ENCODE measurements around the gene ANKRA2. TPM values are rescaled to one million over a fixed set of nuclear protein-coding genes. Genes with fewer than 3 reads are reported as not detected.

ANKRA2 gene
- total and polyA plus RNA-seq, 10 of the 15 experiments (the other 5 are each of a cell fraction or from before 2014, with no cell fraction given), result 12.3 to 47.1 (median 21.9) TPM

- TF ChIP-seq HSF1 (IDR thresholded peaks at IDR 0.05; ENCODE audit: low read depth, low read length) (no peak), NFXL1 (IDR thresholded peaks at IDR 0.05; ENCODE audit: borderline replicate concordance) (no peak), ZNF24 (IDR thresholded peaks at IDR 0.05) (no peak), GATAD2B (conservative IDR thresholded peaks at IDR 0.05; ENCODE audit: low read depth) (no peak), CBX5 (IDR thresholded peaks at IDR 0.05; ENCODE audit: low read depth) (no peak)
These were observed 6.5 kb downstream of the ANKRA2 start (continued) for GRCh38 chr5:73558950-73559349.

- intact Hi-C loops (cut with micrococcal nuclease; ENCODE audit: unreplicated experiment), result no loop called here
- DNase-seq (ENCODE audit: low read depth, low spot score), result no peak
- no peak for FAIRE-seq
- BruUV-seq (replicated peaks), result no TSS peak
- no peak for ATAC-seq
- Histone ChIP-seq H3K36me3 (ENCODE audit: control insufficient read depth in 2 of 2, insufficient read depth in 2 of 2, low read length in 1 of 2) (no peaks in the 10 kb centered on the region; a peak in 1 of 4 replicates), H3K79me2 (ENCODE audit: control insufficient read depth, insufficient read depth, low read length) (no peaks in the 10 kb centered on the region), H3K27me3 (replicated peaks in 1 of 2; ENCODE audit: control insufficient read depth in 2 of 2, insufficient read depth in 2 of 2, low read length in 1 of 2) (no peaks in the 10 kb centered on the region), H3K9ac (ENCODE audit: control insufficient read depth, insufficient read depth, low read length) (no peak overlapping the region), H3K27ac (ENCODE audit: control insufficient read depth, insufficient read depth) (no peak overlapping the region), H3K4me2 (ENCODE audit: control insufficient read depth, insufficient read depth) (no peak overlapping the region), H3K4me1 (ENCODE audit: control insufficient read depth, insufficient read depth, low read length) (no peaks in the 10 kb centered on the region), H4K20me1 (ENCODE audit: control insufficient read depth, insufficient read depth) (no peaks in the 10 kb centered on the region), H3K4me3 (no peak overlapping the region), H3K9me3 (replicated peaks; ENCODE audit: control insufficient read depth, insufficient read depth, low read length) (no peaks in the 10 kb centered on the region), H2AFZ (ENCODE audit: control insufficient read depth, low read depth, low read length) (no peak overlapping the region)
- POLR2A ChIA-PET, result no interaction called here
- CTCF ChIA-PET, result interaction anchor here (0.9 to 1.3 kb wide), 2 partner anchors 15 to 378 kb away, joined by 3 read pairs; no protein-coding TSS in a partner anchor
- SMC1A ChIA-PET (ENCODE audit: uncharacterized antibody, unreplicated experiment), result no interaction called here
- RAD21 ChIA-PET (ENCODE audit: unreplicated experiment), result no interaction called here
- in situ Hi-C loops (cut with MboI), result no loop called here
- TF ChIP-seq MTA3 (IDR thresholded peaks at IDR 0.05; ENCODE audit: borderline replicate concordance, low read length), result no peak
- TF ChIP-seq NR2C1 (IDR thresholded peaks at IDR 0.05), result no peak
- TF ChIP-seq YY1 (IDR thresholded peaks at IDR 0.05; ENCODE audit: low read depth, low read length), result no peak
- no peak for TF ChIP-seq ZBED1 (IDR thresholded peaks at IDR 0.05; ENCODE audit: borderline replicate concordance)
- TF ChIP-seq IRF5 (IDR thresholded peaks at IDR 0.05; ENCODE audit: borderline replicate concordance), result no peak
- TF ChIP-seq RFX5 (IDR thresholded peaks at IDR 0.05; ENCODE audit: low read depth, low read length), result no peak
- no peak for TF ChIP-seq CREB1 (IDR thresholded peaks at IDR 0.05; ENCODE audit: low read depth)
- TF ChIP-seq REST (IDR thresholded peaks at IDR 0.05; ENCODE audit: low read depth, low read length), result no peak
- no peak for TF ChIP-seq MEF2B (IDR thresholded peaks at IDR 0.05; ENCODE audit: partially characterized antibody, poor library complexity, severe bottlenecking)
- TF ChIP-seq RCOR1 (conservative IDR thresholded peaks at IDR 0.05; ENCODE audit: low read depth, low read length), result no peak
- no peak for TF ChIP-seq FOS (IDR thresholded peaks at IDR 0.05; ENCODE audit: borderline replicate concordance, extremely low read depth, insufficient read length)
- TF ChIP-seq ZBTB33 (IDR thresholded peaks at IDR 0.05), result no peak
These were observed 12.8 kb downstream of the ANKRA2 start for GRCh38 chr5:73552642-73553041.
